ENCODE results near the gene LPCAT4. TPM values are rescaled to one million over a fixed set of nuclear protein-coding genes. Genes with fewer than 3 reads are reported as not detected.

The LPCAT4 gene
- total and polyA plus RNA-seq, 2 donors (not counting 3 experiments of a cell fraction or from before 2014, with no cell fraction given) = 49.3 to 51.3 TPM

GRCh38 chr15:34348735-34349300 lies 18.2 kb downstream of the LPCAT4 start:
- BruUV-seq (replicated peaks) = no TSS peak
- Histone ChIP-seq H3K27me3 (ENCODE audit: control insufficient read depth in 2 of 2, insufficient read depth in 2 of 2, low read length in 2 of 2) (no peaks in the 10 kb centered on the region), H3K4me2 (ENCODE audit: insufficient read depth, low read length) (no peak overlapping the region), H3K27ac (ENCODE audit: insufficient read depth, low read depth, low read length) (no peak overlapping the region), H4K20me1 (replicated peaks; ENCODE audit: control insufficient read depth, extremely low read depth, insufficient read depth, low read length) (no peaks in the 10 kb centered on the region), H3K4me1 (ENCODE audit: control insufficient read depth, extremely low read depth, insufficient read depth, low read length) (no peaks in the 10 kb centered on the region), H3K36me3 (ENCODE audit: control insufficient read depth in 2 of 2, extremely low read depth in 1 of 2, insufficient read depth in 2 of 2, low read length in 2 of 2) (no peaks in the 10 kb centered on the region), H3K4me3 (replicated peaks in 1 of 3; ENCODE audit: insufficient read depth in 1 of 3, low read depth in 1 of 3, low read length in 3 of 3) (no peak overlapping the region), H3K9me3 (replicated peaks; ENCODE audit: control insufficient read depth, insufficient read depth, low read length) (no peaks in the 10 kb centered on the region), H3K9ac (replicated peaks; ENCODE audit: extremely low read depth, insufficient read depth, low read length) (no peak overlapping the region), H2AFZ (ENCODE audit: low read depth, low read length) (no peak overlapping the region), H3K79me2 (ENCODE audit: control insufficient read depth, insufficient read depth, low read length) (no peaks in the 10 kb centered on the region), H3K9me1 (replicated peaks; ENCODE audit: control insufficient read depth, extremely low read depth, insufficient read depth, low read length) (no peaks in the 10 kb centered on the region)
- no peak for TF ChIP-seq GATA2 (IDR thresholded peaks at IDR 0.05; ENCODE audit: insufficient read depth, insufficient read length, low read depth, low read length)
- TF ChIP-seq JUN (IDR thresholded peaks at IDR 0.05; ENCODE audit: borderline replicate concordance, insufficient read depth, insufficient read length, low read depth) = no peak
- no peak for TF ChIP-seq POLR2AphosphoS5 (IDR thresholded peaks at IDR 0.05; ENCODE audit: insufficient read depth, low read depth, low read length)
- TF ChIP-seq CTCF (IDR thresholded peaks at IDR 0.05; ENCODE audit: extremely low read depth in 1 of 2, insufficient read depth in 1 of 2, low read depth in 1 of 2, low read length in 2 of 2) = no peak
- TF ChIP-seq EZH2 (IDR thresholded peaks at IDR 0.05; ENCODE audit: borderline replicate concordance, low read depth, low read length, severe bottlenecking) = no peak
- TF ChIP-seq, protein P1, sequence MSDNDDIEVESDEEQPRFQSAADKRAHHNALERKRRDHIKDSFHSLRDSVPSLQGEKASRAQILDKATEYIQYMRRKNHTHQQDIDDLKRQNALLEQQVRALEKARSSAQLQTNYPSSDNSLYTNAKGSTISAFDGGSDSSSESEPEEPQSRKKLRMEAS (IDR thresholded peaks at IDR 0.05; ENCODE audit: insufficient read depth, insufficient read length) = no peak
- no peak for TF ChIP-seq MYC (IDR thresholded peaks at IDR 0.05; ENCODE audit: low read depth, low read length)
- no peak for TF ChIP-seq FOS (IDR thresholded peaks at IDR 0.05; ENCODE audit: borderline replicate concordance, insufficient read depth, low read length)
- no peak for TF ChIP-seq POLR2A (IDR thresholded peaks at IDR 0.05; ENCODE audit: low read depth, low read length)
- ChIA-PET POLR2A (no interaction called here), CTCF (no interaction called here)
- dilution Hi-C loops (cut with MboI; ENCODE audit: extremely low pct_ligation_motif_present, low sequenced_read_pairs) (no loop called here), intact Hi-C loops (cut with micrococcal nuclease) (loop anchor here (2.0 to 10.0 kb wide), 2 partner anchors 86 to 572 kb away; partner anchors contain the start of gene GOLGA8A)
- FAIRE-seq = no peak
- DNase-seq (ENCODE audit: low read depth, low spot score) = no peak

Data from endothelial cell of umbilical vein (primary cell).